Measurements from ENCODE around the gene PCSK6. TPM values are rescaled to one million over a fixed set of nuclear protein-coding genes. Genes with fewer than 3 reads are reported as not detected.

Gene PCSK6
- total and polyA plus RNA-seq, 2 of the 8 experiments (the other 6 are each of a cell fraction or from before 2014, with no cell fraction given), result 1.9 to 4.0 TPM

- Histone ChIP-seq H3K4me2 (ENCODE audit: insufficient read depth in 1 of 2, low read depth in 2 of 2, low read length in 2 of 2) (no peak overlapping the region), H2BK120ac (replicated peaks; ENCODE audit: low read depth, low read length) (no peak overlapping the region), H2BK15ac (ENCODE audit: low read length) (no peak overlapping the region), H3K9ac (replicated peaks in 1 of 4; ENCODE audit: extremely low read depth in 1 of 4, low read depth in 3 of 4, low read length in 3 of 4) (no peak overlapping the region), H2AFZ (ENCODE audit: low read length) (0 out of 2 replicates have a peak overlapping the region, but pooled peaks have one; percentile 31), H2BK12ac (ENCODE audit: low read depth, low read length) (no peak overlapping the region; the same call in 1 of the 2 replicates), H3K79me2 (ENCODE audit: control insufficient read depth in 1 of 2, insufficient read depth in 2 of 2, low read length in 2 of 2) (no peaks in the 10 kb centered on the region), H4K91ac (replicated peaks; ENCODE audit: insufficient read length, low read length) (no peak overlapping the region), H3K4me1 (replicated peaks in 1 of 4; ENCODE audit: control insufficient read depth in 3 of 4, insufficient read depth in 4 of 4, low read length in 3 of 4) (peaks cover 0 to 6% (median 3%) of the 10 kb centered on the region in 4 experiments; a peak in 4 of 7 replicates), H4K8ac (ENCODE audit: extremely low read depth, insufficient read depth, low read length) (no peak overlapping the region), H3K27me3 (replicated peaks in 1 of 4; ENCODE audit: control insufficient read depth in 3 of 4, extremely low read depth in 1 of 4, insufficient read depth in 3 of 4, low read length in 3 of 4) (no peaks in the 10 kb centered on the region; a peak in 1 of 7 replicates), H3K23ac (ENCODE audit: insufficient read length) (no peak overlapping the region), H3K56ac (replicated peaks; ENCODE audit: insufficient read length, low read depth, low read length) (no peak overlapping the region), H3K9me3 (ENCODE audit: insufficient read depth in 2 of 2, low read depth in 1 of 2, low read length in 1 of 2) (no peaks in the 10 kb centered on the region), H3K27ac (ENCODE audit: low read depth, low read length) (no peak overlapping the region), H4K20me1 (replicated peaks in 1 of 2; ENCODE audit: control insufficient read depth in 1 of 2, insufficient read depth in 2 of 2, low read length in 2 of 2) (peaks cover 0 to 4% of the 10 kb centered on the region in 2 experiments), H3K4me3 (ENCODE audit: extremely low read depth in 1 of 4, insufficient read depth in 2 of 4, low read depth in 3 of 4, low read length in 4 of 4) (no peak overlapping the region), H3K14ac (ENCODE audit: insufficient read length) (no peak overlapping the region), H2AK5ac (ENCODE audit: low read depth, low read length) (no peak overlapping the region), H3K79me1 (ENCODE audit: low read depth, low read length) (no peaks in the 10 kb centered on the region), H3K4ac (replicated peaks; ENCODE audit: insufficient read length, low read depth, low read length) (no peak overlapping the region), H4K5ac (ENCODE audit: insufficient read length, low read depth, low read length) (no peak overlapping the region), H2BK5ac (ENCODE audit: low read depth, low read length) (no peak overlapping the region), H3K18ac (ENCODE audit: extremely low read depth, low read length) (no peak overlapping the region), H3K23me2 (ENCODE audit: low read depth, low read length) (no peaks in the 10 kb centered on the region), H2BK20ac (ENCODE audit: low read length) (no peak overlapping the region), H3K36me3 (ENCODE audit: control insufficient read depth in 2 of 4, insufficient read depth in 4 of 4, low read length in 3 of 4) (no peaks in the 10 kb centered on the region)
- DNase-seq (ENCODE audit: low read depth in 1 of 2, low spot score in 2 of 2) (peak in 1 of 2 experiments; percentile 43), FAIRE-seq (no peak)
- WGBS, 2 experiments (ENCODE audit: extremely low coverage in 1 of 2, insufficient coverage in 1 of 2, insufficient read length in 1 of 2, insufficient replicate concordance in 2 of 2, low coverage in 1 of 2, low lambda C conversion rate in 2 of 2, missing lambda C conversion rate in 1 of 2), result 83% methylated on average over 8 of the region's 8 CpGs; no CpG with 5 or more reads in 1 of the 2 experiments
- ChIA-PET CTCF (ENCODE audit: partially characterized antibody) (interaction anchor here (0.6 kb wide), 1 partner anchor 30 kb away, joined by 3 read pairs; no protein-coding TSS in a partner anchor), POLR2A (ENCODE audit: partially characterized antibody) (no interaction called here)
- no peak for TF ChIP-seq POLR2A (IDR thresholded peaks at IDR 0.05; ENCODE audit: control extremely low read depth in 1 of 2, low read depth in 2 of 2, low read length in 2 of 2)
- TF ChIP-seq RAD21 (IDR thresholded peaks at IDR 0.05 in 1 of 2, conservative IDR thresholded peaks at IDR 0.05 in 1 of 2; ENCODE audit: low read depth in 2 of 2, low read length in 2 of 2), result no peak
- no peak for TF ChIP-seq EZH2 (IDR thresholded peaks at IDR 0.05; ENCODE audit: low read depth, low read length, severe bottlenecking)
- TF ChIP-seq ZNF274 (IDR thresholded peaks at IDR 0.05; ENCODE audit: borderline replicate concordance, extremely low read depth, low read length), result no peak
- no peak for TF ChIP-seq CEBPB (IDR thresholded peaks at IDR 0.05; ENCODE audit: low read depth, low read length)
- no peak for TF ChIP-seq POLR2AphosphoS5 (IDR thresholded peaks at IDR 0.05; ENCODE audit: low read depth, low read length)
- no peak for TF ChIP-seq SIX5 (IDR thresholded peaks at IDR 0.05; ENCODE audit: low read depth, low read length)
- no peak for TF ChIP-seq SIN3A (conservative IDR thresholded peaks at IDR 0.05 in 1 of 2, IDR thresholded peaks at IDR 0.05 in 1 of 2; ENCODE audit: low read depth in 1 of 2, low read length in 2 of 2)
- TF ChIP-seq SP2 (IDR thresholded peaks at IDR 0.05; ENCODE audit: low read length), result no peak
- TF ChIP-seq RXRA (IDR thresholded peaks at IDR 0.05; ENCODE audit: insufficient read depth, low read depth, low read length), result no peak
- no peak for TF ChIP-seq TCF12 (IDR thresholded peaks at IDR 0.05; ENCODE audit: low read depth, low read length)
Measured at GRCh38 chr15:101362986-101363566, 126.4 kb downstream of the PCSK6 start.

All from H1 (cell line).